Retina (tissue), 1 donor: Measurements from ENCODE around the gene ROPN1.
"Not testable (repeated sequence)": the region's sequence is repeated elsewhere in the genome, so short reads cannot be mapped to it uniquely, and the experiment has no call there.

Experiments used
- DNase-seq: peaks from one replicate; pipeline ENCODE4 v3.0.0-alpha.2; 2016

Gene ROPN1

GRCh38 chr3:123991730-123992588 lies at the start of gene ROPN1:
ROPN1 (minus strand) TSS chr3:123992124; CDS start chr3:123980481, 11,643 bp downstream.
- DNase-seq, result not testable (repeated sequence)

GRCh38 chr3:124041553-124041952 lies 49.6 kb upstream of the ROPN1 start:
- no peak for DNase-seq

- DNase-seq, result no peak
Observed at GRCh38 chr3:124037326-124037725, 45.4 kb upstream of the ROPN1 start.

GRCh38 chr3:124036214-124036613 lies 44.3 kb upstream of the ROPN1 start:
- not testable (repeated sequence) for DNase-seq

- no peak for DNase-seq
Observed at GRCh38 chr3:124035463-124036121, 43.7 kb upstream of the ROPN1 start.

GRCh38 chr3:124034844-124035152 lies 42.9 kb upstream of the ROPN1 start:
- no peak for DNase-seq

- DNase-seq, result peak; percentile 72
Observed at GRCh38 chr3:124034016-124034843, 42.3 kb upstream of the ROPN1 start.

GRCh38 chr3:124033360-124034015 lies 41.6 kb upstream of the ROPN1 start, which contains the start of gene KALRN:
KALRN (plus strand) TSS chr3:124033369.
- DNase-seq, result peak; percentile 76

GRCh38 chr3:124032881-124033359 lies 41.0 kb upstream of the ROPN1 start:
- DNase-seq, result peak; percentile 93

GRCh38 chr3:124032311-124032880 lies 40.5 kb upstream of the ROPN1 start:
- DNase-seq, result peak; percentile 92

- no peak for DNase-seq
Observed at GRCh38 chr3:124026516-124026915, 34.6 kb upstream of the ROPN1 start.

GRCh38 chr3:124023531-124023930 lies 31.6 kb upstream of the ROPN1 start:
- not testable (repeated sequence) for DNase-seq

GRCh38 chr3:124019291-124019690 lies 27.4 kb upstream of the ROPN1 start:
- no peak for DNase-seq

GRCh38 chr3:124017502-124017901 lies 25.6 kb upstream of the ROPN1 start:
- not testable (repeated sequence) for DNase-seq

GRCh38 chr3:124016483-124016882 lies 24.6 kb upstream of the ROPN1 start:
- DNase-seq, result peak; percentile 74

GRCh38 chr3:124014366-124014942 lies 22.5 kb upstream of the ROPN1 start:
- DNase-seq, result no peak

- DNase-seq, result not testable (repeated sequence)
Observed at GRCh38 chr3:124008321-124008720, 16.4 kb upstream of the ROPN1 start.

- no peak for DNase-seq
Observed at GRCh38 chr3:124007186-124007585, 15.3 kb upstream of the ROPN1 start.

GRCh38 chr3:124002405-124003079 lies 10.6 kb upstream of the ROPN1 start:
- DNase-seq, result not testable (repeated sequence)

GRCh38 chr3:124001366-124001765 lies 9.4 kb upstream of the ROPN1 start:
- peak; percentile 22 for DNase-seq

- DNase-seq, result no peak
Observed at GRCh38 chr3:123997543-123997942, 5.6 kb upstream of the ROPN1 start.
